HG02588 (cell line): ENCODE data around the gene LILRB2.
"Not testable (repeated sequence)": the region's sequence is repeated elsewhere in the genome, so short reads cannot be mapped to it uniquely, and the experiment has no call there.

Experiments used
- ATAC-seq: cut with Tn5 transposase; IDR thresholded peaks from one replicate; pipeline ENCODE4 v1.9.1; 2021; ENCODE audit warnings: mild to moderate bottlenecking, moderate library complexity; ENCODE audit not compliant: unreplicated experiment

The LILRB2 gene

DNA sequence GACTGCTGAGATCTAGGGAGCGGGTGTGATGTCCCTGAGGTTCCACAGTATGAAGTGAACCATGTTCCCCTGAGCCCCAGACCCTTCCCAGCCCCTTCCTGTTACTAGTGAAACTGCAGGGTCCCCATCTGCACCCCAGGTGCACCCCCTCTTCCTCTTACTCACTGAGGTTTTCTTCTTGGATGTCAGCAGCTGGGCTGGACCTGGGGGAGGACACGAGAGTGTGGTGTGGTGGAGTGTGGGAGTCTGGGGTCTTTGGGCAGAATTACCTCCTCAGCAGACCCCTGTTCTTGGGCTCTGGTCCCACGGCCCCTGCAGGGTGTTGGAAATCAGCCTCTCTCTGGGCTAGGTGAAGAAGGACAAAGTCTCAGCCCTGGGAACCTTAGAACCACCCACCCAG lies 35.0 kb downstream of the LILRB2 start:
- no peak for ATAC-seq

DNA sequence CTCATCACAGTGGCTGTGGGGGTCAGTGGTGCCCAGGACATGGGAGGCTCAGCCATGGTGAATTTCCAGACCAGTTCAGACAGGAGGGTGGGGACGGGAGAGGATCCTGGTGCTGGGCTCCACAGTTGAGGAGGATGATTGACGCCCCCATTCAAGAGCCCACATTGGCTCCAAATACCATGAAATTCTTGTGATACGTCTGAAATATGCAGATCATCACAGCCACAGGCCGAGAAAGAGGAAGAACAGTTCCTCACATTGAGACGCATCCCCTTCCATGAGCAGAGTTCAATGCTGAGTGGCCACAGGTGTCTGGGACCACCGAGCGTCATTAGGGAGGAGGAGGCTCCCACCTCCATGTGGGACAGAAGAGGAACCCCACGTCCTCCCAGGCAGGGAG lies 37.1 kb downstream of the LILRB2 start:
- not testable (repeated sequence) for ATAC-seq

DNA sequence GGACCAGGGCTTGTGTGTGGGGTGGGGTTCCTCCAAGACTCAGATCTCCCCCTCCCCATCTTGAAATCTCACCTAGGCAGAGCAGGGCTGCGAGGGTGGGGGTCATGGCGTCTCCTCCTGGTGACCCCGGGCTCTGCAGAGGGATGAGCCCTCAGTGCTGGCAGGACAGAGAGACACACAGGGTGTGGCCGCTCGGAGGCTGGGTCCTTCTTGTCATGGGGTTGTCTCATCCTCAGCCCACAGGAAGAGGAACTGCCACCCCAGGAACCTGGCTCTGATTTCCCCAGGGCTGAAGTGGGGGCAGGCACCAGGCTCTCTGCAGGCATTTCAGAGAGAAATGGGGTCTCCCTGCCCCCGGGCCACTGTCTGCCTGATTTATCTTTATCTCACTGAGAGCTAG lies 38.3 kb downstream of the LILRB2 start, which contains the start of gene LILRA6:
Gene LILRA6 (minus strand): TSS at position 145 of the 400 bp plus-strand sequence.
- not testable (repeated sequence) for ATAC-seq

DNA sequence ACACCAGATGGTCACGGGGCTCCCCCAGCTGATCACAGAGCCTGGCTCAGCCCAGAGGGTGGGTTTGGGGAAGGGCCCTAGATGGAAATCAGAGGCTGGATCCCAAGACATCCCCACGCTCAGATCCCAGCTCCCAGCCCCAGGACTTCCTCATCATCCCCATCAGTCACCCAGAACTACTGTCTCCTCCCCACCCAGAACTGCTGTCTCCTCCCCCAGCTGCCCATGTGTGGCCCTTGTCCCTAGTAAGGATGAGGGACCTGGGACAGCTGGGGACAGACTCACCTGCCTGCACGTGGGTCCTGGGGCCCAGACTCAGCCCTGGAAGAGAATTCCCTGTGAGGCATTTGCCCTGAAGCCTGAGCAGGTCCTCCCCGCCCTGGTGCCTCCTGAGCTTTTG lies 38.7 kb downstream of the LILRB2 start:
- not testable (repeated sequence) for ATAC-seq

DNA sequence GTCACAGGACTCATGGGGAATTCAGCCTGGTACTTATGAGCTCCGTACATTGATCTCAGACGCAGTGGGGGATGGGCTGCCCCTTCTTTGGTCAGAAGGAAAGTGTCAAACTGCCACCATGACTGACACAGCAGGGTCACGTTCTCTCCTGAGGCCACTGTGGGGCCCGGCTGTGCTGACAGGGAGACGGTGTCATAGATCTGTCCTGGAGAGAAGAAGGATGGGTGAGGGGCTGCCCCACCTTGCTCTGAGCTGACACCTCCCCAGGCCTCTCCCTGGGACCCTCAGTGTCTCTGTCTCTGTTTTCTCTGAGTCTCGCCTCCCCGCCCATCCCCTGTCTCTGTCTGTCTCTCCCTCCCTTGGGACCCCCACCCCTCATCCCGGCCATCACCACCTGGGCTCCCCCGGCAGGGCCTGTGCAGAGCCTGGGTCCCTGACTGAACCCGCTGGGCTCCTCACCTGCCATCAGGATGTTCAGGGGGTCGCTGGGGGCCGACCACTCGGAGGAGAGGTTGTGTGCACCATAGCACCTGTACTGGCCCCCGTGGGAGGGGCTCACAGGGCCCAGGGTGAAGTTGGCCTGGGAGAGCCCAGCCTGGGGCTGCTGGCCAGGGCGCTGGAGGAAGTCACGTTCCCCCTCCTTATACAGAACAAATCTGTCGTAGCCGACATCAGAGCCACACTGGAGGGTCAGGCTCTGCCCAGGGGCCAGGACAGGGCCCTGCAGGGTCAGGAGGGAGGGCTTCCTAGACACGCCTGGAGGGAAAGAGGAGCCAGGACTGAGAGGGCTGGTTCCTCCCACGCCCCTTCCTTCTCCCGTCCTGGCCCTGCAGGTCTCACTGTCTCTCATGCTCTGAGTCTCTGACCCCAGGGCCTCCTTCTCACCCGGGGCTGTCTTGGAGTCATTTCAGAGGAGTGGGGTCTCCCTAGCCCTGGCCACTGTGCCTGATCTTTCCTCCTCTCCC lies 40.3 kb downstream of the LILRB2 start:
- not testable (repeated sequence) for ATAC-seq

DNA sequence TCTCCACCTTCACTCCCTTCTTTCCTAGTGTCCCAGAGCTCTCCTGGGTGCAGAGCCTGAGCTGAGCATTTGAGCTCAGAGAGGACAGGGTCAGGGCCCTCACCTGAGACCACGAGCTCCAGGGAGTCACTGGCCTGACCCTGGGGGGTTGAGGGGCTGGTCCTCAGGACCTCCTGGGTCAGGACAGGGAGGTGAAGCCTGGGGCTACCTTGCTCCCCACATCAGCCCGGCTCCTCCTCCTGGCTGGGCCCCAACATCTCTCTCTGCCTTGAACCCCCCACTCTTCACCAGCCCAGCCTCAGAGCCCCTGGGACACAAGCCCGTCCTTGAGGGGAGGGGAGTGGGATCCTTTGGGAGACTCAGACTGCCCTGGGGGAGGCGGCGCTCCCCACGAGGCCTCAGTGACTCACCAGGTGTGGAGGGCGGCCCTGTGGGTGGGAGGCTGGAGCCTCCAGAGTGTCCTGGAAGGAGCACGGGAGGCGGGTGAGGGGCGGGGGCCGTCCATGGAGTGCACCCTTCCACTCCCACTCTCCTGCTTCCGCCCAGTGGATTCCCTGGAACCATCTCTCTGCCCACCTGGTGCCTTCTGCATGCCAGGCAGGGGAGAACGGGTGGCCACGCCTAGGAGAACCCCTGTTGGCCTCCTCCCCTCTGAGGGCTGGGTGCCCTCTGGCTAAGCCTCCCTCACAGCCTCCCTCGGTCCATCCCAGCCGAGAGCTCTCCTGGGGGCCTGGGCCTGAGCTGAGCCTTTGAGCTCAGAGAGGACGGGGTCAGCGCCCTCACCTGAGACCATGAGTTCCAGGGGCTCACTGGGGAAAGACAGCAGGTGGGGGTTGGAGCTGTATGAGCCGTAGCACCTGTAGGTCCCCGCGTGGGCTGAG lies 41.2 kb downstream of the LILRB2 start:
- ATAC-seq: not testable (repeated sequence)

DNA sequence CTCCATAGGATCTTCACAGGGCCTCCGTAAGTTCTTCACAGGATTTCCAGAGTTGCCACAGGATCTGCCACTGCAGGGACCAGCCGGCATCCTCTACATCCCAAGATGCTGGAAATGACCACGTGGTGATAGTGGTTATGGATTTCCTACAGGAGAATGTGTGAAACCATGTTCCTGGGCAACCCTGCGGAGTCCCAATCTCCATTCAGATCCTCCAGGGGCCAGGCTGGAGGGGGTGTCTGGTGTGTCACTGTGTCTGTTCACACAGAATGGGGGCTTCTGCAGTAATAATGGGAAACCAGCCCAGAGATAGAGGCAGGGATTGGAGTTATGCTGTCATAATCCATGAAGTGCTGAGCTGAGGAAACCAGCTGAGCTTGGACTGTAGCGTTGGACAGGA lies 47.0 kb downstream of the LILRB2 start:
- no peak for ATAC-seq

DNA sequence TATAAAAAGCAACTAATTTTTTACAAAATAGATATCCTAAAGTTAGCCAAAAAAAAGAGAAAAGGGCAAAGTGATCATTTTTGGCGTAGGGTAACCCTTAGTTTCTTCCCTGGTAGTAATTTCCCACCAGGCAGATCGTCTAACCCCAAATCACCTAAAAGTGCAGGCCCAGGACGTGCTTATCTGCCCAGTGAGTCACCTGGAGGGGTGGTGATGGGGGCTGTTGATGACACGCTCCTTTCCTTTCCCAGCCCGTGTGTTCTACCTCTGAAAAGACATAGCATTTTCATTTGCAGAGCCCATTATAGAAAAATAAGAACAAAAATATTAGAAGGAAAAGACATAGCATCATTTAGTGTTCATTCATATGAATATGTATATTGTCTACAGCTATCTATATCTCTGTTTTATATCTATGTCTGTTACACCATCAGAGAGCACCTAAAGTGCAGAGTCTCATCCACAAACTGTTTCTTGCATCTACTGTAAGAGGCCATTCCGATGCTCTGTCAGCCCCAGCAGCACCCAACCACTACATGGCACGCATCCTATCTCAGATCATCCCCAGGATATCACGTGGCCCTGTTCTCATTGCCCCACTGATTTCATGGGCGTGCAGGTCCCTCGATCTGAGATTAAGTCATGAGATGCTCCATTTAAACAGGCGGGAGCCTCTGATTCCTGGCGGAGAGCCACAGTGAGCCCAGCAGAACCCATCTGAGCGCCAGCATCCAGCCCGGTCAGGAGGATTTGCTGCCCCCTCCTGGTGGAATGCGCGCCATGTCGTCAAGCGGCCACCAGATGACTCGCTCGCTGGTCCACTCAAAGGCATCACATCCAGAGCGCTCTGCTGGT lies 49.6 kb downstream of the LILRB2 start:
- no peak for ATAC-seq

DNA sequence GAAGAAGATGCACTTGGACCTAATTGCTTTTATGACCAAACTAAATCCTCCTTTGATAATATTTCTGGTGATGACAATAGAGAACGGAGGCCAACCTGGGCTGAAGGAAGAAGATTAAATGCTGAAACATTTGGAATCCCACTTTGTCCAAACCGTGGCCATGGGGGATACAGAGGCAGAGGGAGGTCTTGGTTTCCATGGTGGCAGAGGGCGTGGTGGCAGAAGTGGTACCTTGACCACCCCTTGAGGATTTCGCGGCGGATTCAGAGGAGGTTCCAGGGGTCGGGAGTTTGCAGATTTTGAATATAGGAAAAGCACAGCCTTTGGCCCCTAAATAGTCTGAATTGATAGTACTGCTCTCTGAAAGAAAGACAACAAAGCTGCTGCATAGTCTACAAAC lies 50.9 kb downstream of the LILRB2 start:
- ATAC-seq: no peak

DNA sequence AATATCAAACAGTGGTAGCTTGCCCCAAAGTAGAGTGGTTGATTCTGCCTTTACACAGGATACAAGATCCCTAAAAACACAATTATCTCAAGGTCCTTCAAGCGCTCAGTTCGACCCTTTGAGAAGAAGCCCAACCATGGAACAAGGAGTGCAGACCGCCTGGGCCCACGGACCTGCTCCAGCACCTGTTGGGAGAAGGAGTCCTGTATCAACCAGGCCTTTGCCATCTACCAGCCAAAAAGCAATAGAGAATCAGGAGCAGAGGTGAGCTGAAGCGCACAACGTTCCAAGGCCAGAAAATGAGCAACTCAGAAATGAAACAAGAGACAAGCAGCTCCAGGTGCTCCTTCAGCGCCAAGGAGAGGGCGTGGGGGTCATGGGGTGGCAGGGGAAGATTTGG lies 51.8 kb downstream of the LILRB2 start:
- ATAC-seq: no peak

DNA sequence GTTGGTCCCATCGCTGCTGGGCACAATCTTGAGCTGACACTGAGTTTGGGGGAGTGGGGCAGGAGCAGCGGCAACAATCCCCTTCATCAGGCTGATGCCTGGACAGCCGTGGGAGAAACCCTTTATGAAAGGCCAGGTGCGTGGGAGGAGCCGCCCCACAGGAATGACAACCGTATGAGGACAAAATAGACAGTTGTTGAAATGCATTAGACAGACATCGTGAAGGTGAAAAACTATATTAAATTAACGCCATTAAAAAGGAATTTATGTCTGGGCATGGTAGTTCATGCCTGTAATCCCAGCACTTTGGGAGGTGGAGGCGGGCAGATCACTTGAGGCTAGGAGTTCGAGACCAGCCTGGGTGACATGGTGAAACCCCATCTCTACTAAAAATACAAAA lies 56.3 kb downstream of the LILRB2 start:
- ATAC-seq: not testable (repeated sequence)

DNA sequence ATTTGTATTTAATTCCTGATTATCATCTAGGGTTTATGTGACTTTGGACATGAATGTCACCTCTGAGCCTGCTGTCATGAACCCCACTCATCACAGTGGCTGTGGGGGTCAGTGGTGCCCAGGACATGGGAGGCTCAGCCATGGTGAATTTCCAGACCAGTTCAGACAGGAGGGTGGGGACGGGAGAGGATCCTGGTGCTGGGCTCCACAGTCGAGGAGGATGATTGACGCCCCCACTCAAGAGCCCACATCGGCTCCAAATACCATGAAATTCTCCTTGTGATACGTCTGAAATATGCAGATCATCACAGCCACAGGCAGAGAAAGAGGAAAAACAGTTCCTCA lies 57.0 kb downstream of the LILRB2 start:
- not testable (repeated sequence) for ATAC-seq
